H9 (cell line): Measurements from ENCODE around the gene TENM3. TPM values are rescaled to one million over a fixed set of nuclear protein-coding genes. Genes with fewer than 3 reads are reported as not detected.
"Not testable (repeated sequence)": the region's sequence is repeated elsewhere in the genome, so short reads cannot be mapped to it uniquely, and the experiment has no call there.

ENCODE experiments used
- DNase-seq: peaks from one replicate; pipeline ENCODE4 v3.0.0-alpha.2; 2017
- H2AFZ ChIP-seq: one replicate; pipeline ENCODE4 v1.6.1; 2013; ENCODE audit warnings: mild to moderate bottlenecking, low read length, control low read depth, moderate library complexity
- H2AK5ac ChIP-seq: 2 replicates; pipeline ENCODE4 v1.6.1; 2013; ENCODE audit warnings: low read length, control low read depth, mixed read lengths; ENCODE audit not compliant: insufficient read length
- H2BK120ac ChIP-seq: one replicate; pipeline ENCODE4 v1.6.1; 2013; ENCODE audit warnings: low read depth, mild to moderate bottlenecking, low read length, control low read depth, inconsistent platforms; ENCODE audit not compliant: poor library complexity, severe bottlenecking
- H2BK12ac ChIP-seq: 2 replicates; pipeline ENCODE4 v1.6.1; 2013; ENCODE audit warnings: low read length, control low read depth, mixed read lengths, low read depth; ENCODE audit not compliant: insufficient read length
- H2BK15ac ChIP-seq: 2 replicates; pipeline ENCODE4 v1.6.1; 2013; ENCODE audit warnings: low read depth, low read length, control low read depth
- H2BK20ac ChIP-seq: one replicate; pipeline ENCODE4 v1.6.1; 2013; ENCODE audit warnings: low read depth, mild to moderate bottlenecking, low read length, control low read depth, inconsistent platforms; ENCODE audit not compliant: poor library complexity, severe bottlenecking
- H2BK5ac ChIP-seq: 2 replicates; pipeline ENCODE4 v1.6.1; 2013; ENCODE audit warnings: low read length, control low read depth, mixed read lengths; ENCODE audit not compliant: insufficient read length
- H3K14ac ChIP-seq: 2 replicates; pipeline ENCODE4 v1.6.1; 2013; ENCODE audit warnings: low read length, control low read depth; ENCODE audit not compliant: insufficient read depth
- H3K18ac ChIP-seq: 2 replicates; pipeline ENCODE4 v1.6.1; 2013; ENCODE audit warnings: low read depth, mild to moderate bottlenecking, mixed read lengths, low read length, control low read depth; ENCODE audit not compliant: insufficient read length
- H3K23ac ChIP-seq: 2 replicates; pipeline ENCODE4 v1.6.1; 2013; ENCODE audit warnings: low read length, control low read depth, mixed read lengths, low read depth; ENCODE audit not compliant: insufficient read length
- H3K23me2 ChIP-seq: 2 replicates; pipeline ENCODE4 v1.6.1; 2013; ENCODE audit warnings: low read depth, mild to moderate bottlenecking, mixed read lengths, low read length, control low read depth; ENCODE audit not compliant: insufficient read length, poor library complexity, severe bottlenecking
- H3K27ac ChIP-seq: 2 replicates; pipeline ENCODE4 v1.5.1; 2013; ENCODE audit warnings: low read length, control low read depth, mixed read lengths, low read depth; ENCODE audit not compliant: insufficient read length
- H3K27me3 ChIP-seq: 2 replicates; pipeline ENCODE4 v1.6.1; 2013; ENCODE audit warnings: low read length, control low read depth, inconsistent platforms; ENCODE audit not compliant: insufficient read depth
- H3K4ac ChIP-seq: 2 replicates; pipeline ENCODE4 v1.6.1; 2013; ENCODE audit warnings: low read depth, mild to moderate bottlenecking, control low read depth, inconsistent platforms, low read length, moderate library complexity
- H3K4me1 ChIP-seq: 2 replicates; pipeline ENCODE4 v1.6.1; 2013; ENCODE audit warnings: low read length, control low read depth, inconsistent platforms; ENCODE audit not compliant: insufficient read depth
- H3K4me2 ChIP-seq: 2 replicates; pipeline ENCODE4 v1.6.1; 2013; ENCODE audit warnings: low read length, control low read depth, mixed read lengths; ENCODE audit not compliant: insufficient read length, insufficient read depth
- H3K56ac ChIP-seq: 2 replicates; pipeline ENCODE4 v1.6.1; 2013; ENCODE audit warnings: low read depth, mild to moderate bottlenecking, mixed read lengths, low read length, control low read depth; ENCODE audit not compliant: insufficient read length
- H3K79me1 ChIP-seq: 2 replicates; pipeline ENCODE4 v1.6.1; 2013; ENCODE audit warnings: low read depth, mild to moderate bottlenecking, moderate library complexity, low read length, control low read depth, inconsistent platforms; ENCODE audit not compliant: insufficient read depth, poor library complexity, severe bottlenecking
- H3K79me2 ChIP-seq: 2 replicates; pipeline ENCODE4 v1.6.1; 2013; ENCODE audit warnings: low read length, control low read depth, inconsistent platforms; ENCODE audit not compliant: insufficient read depth
- H3K9ac ChIP-seq: 2 replicates; pipeline ENCODE4 v1.6.1; 2013; ENCODE audit warnings: low read length, control low read depth, mixed read lengths; ENCODE audit not compliant: insufficient read length; ENCODE audit errors: extremely low read depth
- H3K9me3 ChIP-seq: one replicate; pipeline ENCODE4 v1.6.1; 2013; ENCODE audit warnings: low read depth, low read length, inconsistent platforms; ENCODE audit not compliant: control insufficient read depth
- H3T11ph ChIP-seq: one replicate; pipeline ENCODE4 v1.6.1; 2013; ENCODE audit warnings: mild to moderate bottlenecking, low read length, control low read depth, inconsistent platforms
- H4K20me1 ChIP-seq: one replicate; pipeline ENCODE4 v1.6.1; 2013; ENCODE audit not compliant: control insufficient read depth, insufficient read length, insufficient read depth
- H4K5ac ChIP-seq: 2 replicates; pipeline ENCODE4 v1.6.1; 2013; ENCODE audit warnings: low read depth, mild to moderate bottlenecking, mixed read lengths, low read length, control low read depth; ENCODE audit not compliant: insufficient read length
- H4K8ac ChIP-seq: replicated peaks from 2 replicates; pipeline ENCODE4 v1.6.1; 2013; ENCODE audit warnings: low read length, control low read depth, mixed read lengths, low read depth; ENCODE audit not compliant: insufficient read length
- H4K91ac ChIP-seq: 2 replicates; pipeline ENCODE4 v1.6.1; 2013; ENCODE audit warnings: low read depth, mild to moderate bottlenecking, moderate library complexity, mixed read lengths, low read length, control low read depth; ENCODE audit not compliant: insufficient read length
- H3K27ac Mint-ChIP-seq, 3 experiments: 2 replicates in 2 of 3; 3 replicates in 1 of 3; pipeline ENCODE4 v1.8.0; 2020 to 2021; ENCODE audit warnings: mixed read lengths in 3 of 3, mild to moderate bottlenecking in 1 of 3, moderate library complexity in 1 of 3
- H3K27me3 Mint-ChIP-seq: 2 replicates; pipeline ENCODE4 v1.8.0; 2021; ENCODE audit warnings: low read depth, mild to moderate bottlenecking, moderate library complexity, mixed read lengths
- H3K36me3 Mint-ChIP-seq, 3 experiments: 2 replicates in 2 of 3; 3 replicates in 1 of 3; pipeline ENCODE4 v1.8.0; 2020 to 2021; ENCODE audit warnings: low read depth in 3 of 3, mixed read lengths in 3 of 3; ENCODE audit not compliant: insufficient read depth in 1 of 3
- H3K4me1 Mint-ChIP-seq, 2 experiments: 2 replicates each; pipeline ENCODE4 v1.8.0; 2020; ENCODE audit warnings: mixed read lengths in 2 of 2
- H3K4me3 Mint-ChIP-seq, 2 experiments: 2 replicates in 1 of 2; 3 replicates in 1 of 2; pipeline ENCODE4 v1.8.0; 2020 to 2021; ENCODE audit warnings: mild to moderate bottlenecking in 2 of 2, mixed read lengths in 2 of 2, moderate library complexity in 1 of 2
- H3K9me3 Mint-ChIP-seq, 2 experiments: 2 replicates in 1 of 2; 3 replicates in 1 of 2; pipeline ENCODE4 v1.8.0; 2020; ENCODE audit warnings: mild to moderate bottlenecking in 2 of 2, mixed read lengths in 2 of 2, moderate library complexity in 1 of 2
- WGBS: extraction: QIAGEN DNeasy Blood & Tissue Kit; methylation state at CpG from one replicate; pipeline ENCODE4 v1.1.7; 2013; ENCODE audit warnings: missing lambda C conversion rate, low lambda C conversion rate, mixed read lengths; ENCODE audit not compliant: insufficient read length; ENCODE audit errors: extremely low coverage; 5-methylcytosine and 5-hydroxymethylcytosine counted together
- total RNA-seq: library from RNA; stranded (reverse); gene quantifications from 2 replicates; pipeline ENCODE4 v1.2.1, GENCODE V29; 2021
- TF ChIP-seq, protein P1 (sequence below): fragments of 200-600 bp; sonication (generic); conservative IDR thresholded peaks from 3 replicates; pipeline ENCODE4 v1.8.0; 2021; ENCODE audit warnings: antibody characterized with exemption, mild to moderate bottlenecking

Gene TENM3
- total RNA-seq, 1 experiment from 2014 or later = 49.6 TPM

DNA sequence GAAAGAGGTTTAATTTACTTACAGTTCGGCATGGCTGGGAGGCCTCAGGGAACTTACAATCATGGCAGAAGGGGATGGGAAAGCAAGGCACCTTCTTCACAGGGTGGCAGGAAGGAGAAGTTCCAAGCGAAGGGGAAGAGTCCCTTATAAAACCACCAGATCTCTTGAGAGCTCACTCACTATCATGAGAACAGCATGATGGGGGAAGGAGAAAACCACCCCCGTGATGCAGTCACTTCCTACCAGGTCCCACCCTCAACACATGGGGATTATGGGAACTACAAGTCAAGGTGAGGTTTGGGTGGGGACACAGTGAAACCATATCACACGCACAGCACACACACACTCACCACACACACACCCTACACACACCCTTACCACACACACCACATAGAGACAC is 569.7 kb downstream of the TENM3 start:
- Histone ChIP-seq H3K4me1 (no peaks in the 10 kb centered on the region), H3K23ac (no peak overlapping the region), H3K9ac (no peak overlapping the region), H3K4me2 (no peak overlapping the region), H2BK20ac (no peak overlapping the region), H4K20me1 (no peaks in the 10 kb centered on the region), H2BK12ac (no peak overlapping the region), H4K8ac (peak overlapping the region; percentile 21), H3K23me2 (no peaks in the 10 kb centered on the region), H3K79me1 (no peaks in the 10 kb centered on the region), H3K18ac (no peak overlapping the region), H2BK5ac (no peak overlapping the region), H2AFZ (no peak overlapping the region), H4K5ac (peak overlapping the region; percentile 4), H3K79me2 (no peaks in the 10 kb centered on the region), H3K27me3 (no peaks in the 10 kb centered on the region), H3K4ac (no peak overlapping the region), H3K56ac (no peak overlapping the region), H3K9me3 (no peaks in the 10 kb centered on the region), H2AK5ac (no peak overlapping the region), H2BK15ac (no peak overlapping the region), H2BK120ac (no peak overlapping the region), H3T11ph (no peak overlapping the region), H3K14ac (no peak overlapping the region), H4K91ac (no peak overlapping the region), H3K27ac (no peak overlapping the region)
- peaks cover 11% of the 10 kb centered on the region for H3K27me3 Mint-ChIP-seq
- no peak overlapping the region for H3K27ac Mint-ChIP-seq
- no peak for DNase-seq
- TF ChIP-seq, protein P1, sequence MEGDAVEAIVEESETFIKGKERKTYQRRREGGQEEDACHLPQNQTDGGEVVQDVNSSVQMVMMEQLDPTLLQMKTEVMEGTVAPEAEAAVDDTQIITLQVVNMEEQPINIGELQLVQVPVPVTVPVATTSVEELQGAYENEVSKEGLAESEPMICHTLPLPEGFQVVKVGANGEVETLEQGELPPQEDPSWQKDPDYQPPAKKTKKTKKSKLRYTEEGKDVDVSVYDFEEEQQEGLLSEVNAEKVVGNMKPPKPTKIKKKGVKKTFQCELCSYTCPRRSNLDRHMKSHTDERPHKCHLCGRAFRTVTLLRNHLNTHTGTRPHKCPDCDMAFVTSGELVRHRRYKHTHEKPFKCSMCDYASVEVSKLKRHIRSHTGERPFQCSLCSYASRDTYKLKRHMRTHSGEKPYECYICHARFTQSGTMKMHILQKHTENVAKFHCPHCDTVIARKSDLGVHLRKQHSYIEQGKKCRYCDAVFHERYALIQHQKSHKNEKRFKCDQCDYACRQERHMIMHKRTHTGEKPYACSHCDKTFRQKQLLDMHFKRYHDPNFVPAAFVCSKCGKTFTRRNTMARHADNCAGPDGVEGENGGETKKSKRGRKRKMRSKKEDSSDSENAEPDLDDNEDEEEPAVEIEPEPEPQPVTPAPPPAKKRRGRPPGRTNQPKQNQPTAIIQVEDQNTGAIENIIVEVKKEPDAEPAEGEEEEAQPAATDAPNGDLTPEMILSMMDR = no peak
- peaks cover 23 to 32% of the 10 kb centered on the region in 2 experiments for H3K9me3 Mint-ChIP-seq
- peaks cover 6 to 12% of the 10 kb centered on the region in 2 experiments; a peak in 3 of 4 replicates for H3K4me1 Mint-ChIP-seq
- no peak overlapping the region for H3K4me3 Mint-ChIP-seq
- peaks cover 11 to 28% (median 27%) of the 10 kb centered on the region in 3 experiments for H3K36me3 Mint-ChIP-seq
- no CpG with 5 or more reads among the region's 4 CpGs for WGBS

DNA sequence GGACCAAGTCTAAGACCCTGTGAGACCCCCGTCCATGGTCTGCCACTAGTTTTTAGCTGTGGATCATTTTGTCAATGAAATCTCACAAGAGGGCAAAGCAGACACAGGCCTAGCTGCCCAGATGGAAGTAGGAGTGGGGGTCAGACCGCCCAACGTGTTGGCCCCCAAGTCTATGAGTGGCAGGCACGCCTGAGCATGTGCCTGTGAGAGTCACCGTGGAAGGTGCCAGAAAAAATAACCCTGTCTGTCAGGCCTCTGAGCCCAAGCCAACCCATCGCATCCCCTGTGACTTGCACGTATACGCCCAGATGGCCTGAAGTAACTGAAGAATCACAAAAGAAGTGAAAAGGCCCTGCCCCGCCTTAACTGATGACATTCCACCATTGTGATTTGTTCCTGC is 570.9 kb downstream of the TENM3 start:
- not testable (repeated sequence) for H4K20me1 ChIP-seq, H2BK5ac ChIP-seq, H4K8ac ChIP-seq, H3K9me3 ChIP-seq, H2BK12ac ChIP-seq, H2AFZ ChIP-seq, H3K23me2 ChIP-seq, H3K23ac ChIP-seq, H2BK15ac ChIP-seq, H3K79me1 ChIP-seq, H2BK120ac ChIP-seq, H3K4me1 ChIP-seq, H3K27me3 Mint-ChIP-seq, H3K14ac ChIP-seq, H3K27ac Mint-ChIP-seq, DNase-seq, H3K27ac ChIP-seq, H3T11ph ChIP-seq, H2BK20ac ChIP-seq, H3K4me2 ChIP-seq, H3K27me3 ChIP-seq, H3K18ac ChIP-seq, H3K79me2 ChIP-seq, H2AK5ac ChIP-seq, H3K56ac ChIP-seq, H3K4me3 Mint-ChIP-seq, H3K9ac ChIP-seq, H4K91ac ChIP-seq, H3K4ac ChIP-seq, H4K5ac ChIP-seq
- no CpG with 5 or more reads among the region's 9 CpGs for WGBS
- Mint-ChIP-seq H3K4me1 (peaks cover 10 to 21% of the 10 kb centered on the region in 2 experiments), H3K36me3 (peaks cover 11 to 28% (median 27%) of the 10 kb centered on the region in 3 experiments), H3K9me3 (peaks cover 20 to 25% of the 10 kb centered on the region in 2 experiments)
